H54 (cell line): ENCODE results near the gene TFAP2B.

Experiments used
- DNase-seq: peaks from one replicate; pipeline ENCODE4 v3.0.0; 2011; ENCODE audit warnings: low spot score, mixed read lengths; ENCODE audit not compliant: insufficient read length
- FAIRE-seq: peaks from 3 replicates; lab custom pipeline; 2011; peaks lifted over from hg19 to GRCh38; lab: Jason Lieb, UNC
- POLR2A ChIP-seq: IDR thresholded peaks from 2 replicates; pipeline ENCODE4 v1.6.1; 2011; ENCODE audit warnings: low read depth, mild to moderate bottlenecking, low read length

The TFAP2B gene

DNA sequence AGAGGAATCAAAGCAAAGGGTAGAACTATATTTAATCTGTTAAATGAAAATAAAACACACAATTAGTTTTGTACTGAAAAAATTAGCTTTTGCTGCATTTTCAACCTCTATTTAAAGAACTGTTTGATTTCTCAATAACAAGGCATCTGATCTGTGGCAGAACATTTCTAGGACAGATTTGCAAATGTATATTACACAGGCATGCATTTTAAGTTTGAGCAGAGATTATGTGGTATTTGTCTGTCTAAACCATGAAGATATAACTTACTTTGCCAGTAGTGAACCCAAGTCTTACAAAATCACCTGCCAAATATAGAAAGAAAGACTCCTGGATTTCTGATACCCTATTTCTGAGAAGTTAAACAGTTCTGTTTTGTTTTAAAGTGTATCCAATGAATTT lies 71.9 kb downstream of the TFAP2B start:
- DNase-seq (no peak), FAIRE-seq (no peak)
- TF ChIP-seq POLR2A: no peak

- DNase-seq: no peak
- FAIRE-seq: no peak
- no peak for TF ChIP-seq POLR2A
These were observed 72.6 kb downstream of the TFAP2B start for GRCh38 chr6:50891290-50891689.
